ENCODE data around the gene EID2. TPM values are rescaled to one million over a fixed set of nuclear protein-coding genes. Genes with fewer than 3 reads are reported as not detected.

The EID2 gene
- total and polyA plus RNA-seq, 2 of the 4 experiments (the other 2 are of a cell fraction) = 5.7 to 9.8 TPM

- Histone ChIP-seq H2AK9ac (replicated peaks; ENCODE audit: low read depth, low read length, poor library complexity) (no peak overlapping the region), H4K5ac (ENCODE audit: low read depth, low read length) (no peak overlapping the region), H3K18ac (ENCODE audit: low read depth, low read length) (no peak overlapping the region), H4K8ac (ENCODE audit: low read depth in 2 of 2, low read length in 2 of 2) (no peak overlapping the region), H3K4me2 (ENCODE audit: low read depth, low read length) (no peak overlapping the region), H3K4me1 (ENCODE audit: control insufficient read depth, insufficient read depth, low read length) (no peaks in the 10 kb centered on the region), H3K4me3 (ENCODE audit: insufficient read depth, low read depth, low read length) (no peak overlapping the region), H3K23ac (ENCODE audit: low read depth, low read length) (no peak overlapping the region), H2AK5ac (ENCODE audit: low read depth, low read length) (no peak overlapping the region), H4K20me1 (ENCODE audit: insufficient read depth, low read length) (no peaks in the 10 kb centered on the region), H3K9ac (ENCODE audit: low read depth, low read length) (no peak overlapping the region), H3K4ac (ENCODE audit: low read depth, low read length) (no peak overlapping the region), H3K9me1 (ENCODE audit: insufficient read depth, low read length) (no peaks in the 10 kb centered on the region), H3K79me1 (ENCODE audit: low read depth in 1 of 2, low read length in 2 of 2) (no peaks in the 10 kb centered on the region), H2AFZ (replicated peaks; ENCODE audit: low read length, poor library complexity) (no peak overlapping the region), H3K9me3 (ENCODE audit: control insufficient read depth, insufficient read depth, low read length) (no peaks in the 10 kb centered on the region), H2BK120ac (ENCODE audit: low read depth, low read length) (no peak overlapping the region), H3K36me3 (ENCODE audit: control insufficient read depth, insufficient read depth, low read length) (no peaks in the 10 kb centered on the region), H4K91ac (ENCODE audit: insufficient read depth, low read depth, low read length) (no peak overlapping the region), H2BK5ac (ENCODE audit: low read depth, low read length, poor library complexity, severe bottlenecking) (no peak overlapping the region), H3K27ac (ENCODE audit: insufficient read depth, low read length) (no peak overlapping the region), H3K27me3 (ENCODE audit: control insufficient read depth, insufficient read depth, low read length) (no peaks in the 10 kb centered on the region), H3K56ac (ENCODE audit: extremely low read depth, insufficient read depth, low read length) (no peak overlapping the region), H2BK15ac (ENCODE audit: low read depth, low read length) (no peak overlapping the region), H3K14ac (replicated peaks; ENCODE audit: low read depth, low read length) (no peak overlapping the region), H2BK20ac (ENCODE audit: low read depth, low read length) (no peak overlapping the region)
- no peak for TF ChIP-seq FOS (IDR thresholded peaks at IDR 0.05; ENCODE audit: low read depth, low read length)
- no peak for TF ChIP-seq RAD21 (IDR thresholded peaks at IDR 0.05; ENCODE audit: low read length)
- TF ChIP-seq, protein P1, sequence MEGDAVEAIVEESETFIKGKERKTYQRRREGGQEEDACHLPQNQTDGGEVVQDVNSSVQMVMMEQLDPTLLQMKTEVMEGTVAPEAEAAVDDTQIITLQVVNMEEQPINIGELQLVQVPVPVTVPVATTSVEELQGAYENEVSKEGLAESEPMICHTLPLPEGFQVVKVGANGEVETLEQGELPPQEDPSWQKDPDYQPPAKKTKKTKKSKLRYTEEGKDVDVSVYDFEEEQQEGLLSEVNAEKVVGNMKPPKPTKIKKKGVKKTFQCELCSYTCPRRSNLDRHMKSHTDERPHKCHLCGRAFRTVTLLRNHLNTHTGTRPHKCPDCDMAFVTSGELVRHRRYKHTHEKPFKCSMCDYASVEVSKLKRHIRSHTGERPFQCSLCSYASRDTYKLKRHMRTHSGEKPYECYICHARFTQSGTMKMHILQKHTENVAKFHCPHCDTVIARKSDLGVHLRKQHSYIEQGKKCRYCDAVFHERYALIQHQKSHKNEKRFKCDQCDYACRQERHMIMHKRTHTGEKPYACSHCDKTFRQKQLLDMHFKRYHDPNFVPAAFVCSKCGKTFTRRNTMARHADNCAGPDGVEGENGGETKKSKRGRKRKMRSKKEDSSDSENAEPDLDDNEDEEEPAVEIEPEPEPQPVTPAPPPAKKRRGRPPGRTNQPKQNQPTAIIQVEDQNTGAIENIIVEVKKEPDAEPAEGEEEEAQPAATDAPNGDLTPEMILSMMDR (conservative IDR thresholded peaks at IDR 0.05; ENCODE audit: low read depth, low read length) = no peak
- TF ChIP-seq NFE2L2 (IDR thresholded peaks at IDR 0.05; ENCODE audit: low read depth, low read length) = no peak
- TF ChIP-seq SMC3 (IDR thresholded peaks at IDR 0.05; ENCODE audit: low read depth, low read length) = no peak
- TF ChIP-seq RFX5 (IDR thresholded peaks at IDR 0.05; ENCODE audit: low read depth, low read length) = no peak
- TF ChIP-seq, protein P2, sequence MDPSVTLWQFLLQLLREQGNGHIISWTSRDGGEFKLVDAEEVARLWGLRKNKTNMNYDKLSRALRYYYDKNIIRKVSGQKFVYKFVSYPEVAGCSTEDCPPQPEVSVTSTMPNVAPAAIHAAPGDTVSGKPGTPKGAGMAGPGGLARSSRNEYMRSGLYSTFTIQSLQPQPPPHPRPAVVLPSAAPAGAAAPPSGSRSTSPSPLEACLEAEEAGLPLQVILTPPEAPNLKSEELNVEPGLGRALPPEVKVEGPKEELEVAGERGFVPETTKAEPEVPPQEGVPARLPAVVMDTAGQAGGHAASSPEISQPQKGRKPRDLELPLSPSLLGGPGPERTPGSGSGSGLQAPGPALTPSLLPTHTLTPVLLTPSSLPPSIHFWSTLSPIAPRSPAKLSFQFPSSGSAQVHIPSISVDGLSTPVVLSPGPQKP (IDR thresholded peaks at IDR 0.05; ENCODE audit: borderline replicate concordance, low read depth, low read length) = no peak
- TF ChIP-seq POLR2A (IDR thresholded peaks at IDR 0.05; ENCODE audit: low read depth, low read length) = no peak
- TF ChIP-seq MXI1 (IDR thresholded peaks at IDR 0.05; ENCODE audit: borderline replicate concordance, low read depth, low read length) = no peak
- TF ChIP-seq BHLHE40 (IDR thresholded peaks at IDR 0.05; ENCODE audit: low read depth, low read length) = no peak
- no peak for TF ChIP-seq MAZ (IDR thresholded peaks at IDR 0.05; ENCODE audit: borderline replicate concordance, low read depth, low read length)
- TF ChIP-seq USF2 (IDR thresholded peaks at IDR 0.05; ENCODE audit: low read depth, low read length) = no peak
- TF ChIP-seq CEBPB (IDR thresholded peaks at IDR 0.05; ENCODE audit: low read depth, low read length) = no peak
- TF ChIP-seq MAFK (IDR thresholded peaks at IDR 0.05; ENCODE audit: low read depth, low read length) = no peak
- intact Hi-C loops (cut with micrococcal nuclease) = no loop called here
- CTCF ChIA-PET = no interaction called here
- in situ Hi-C loops (cut with MboI; ENCODE audit: low sequenced_read_pairs) = no loop called here
- WGBS, 2 experiments (ENCODE audit: extremely low coverage in 2 of 2, insufficient read length in 1 of 2) = no CpG with 5 or more reads among the region's 4 CpGs
- no peak for DNase-seq
- no TSS peak for BruUV-seq (replicated peaks)
- POLR2A ChIA-PET (ENCODE audit: unreplicated experiment) = no interaction called here
- dilution Hi-C loops (cut with HindIII; ENCODE audit: low sequenced_read_pairs, unreplicated experiment) = no loop called here
- ATAC-seq (ENCODE audit: low read depth) = no peak
Measured at GRCh38 chr19:39587496-39587895, 47.5 kb upstream of the EID2 start.

All from IMR-90 (cell line).